GM13976 (cell line): ENCODE measurements around the gene MADCAM1.

Experiments used
- DNase-seq: peaks from one replicate; pipeline ENCODE4 v3.0.0; 2012; ENCODE audit warnings: low spot score
- in situ Hi-C: fragments of 300-500 bp; cut with MboI; formaldehyde crosslinking; loops from one replicate; pipeline ENCODE4 v1.12.0; 2022; ENCODE audit warnings: low sequenced_read_pairs, mixed read lengths, inconsistent platforms; ENCODE audit not compliant: unreplicated experiment
- TF ChIP-seq, protein P1 (sequence below): IDR thresholded peaks from 2 replicates; pipeline ENCODE4 v1.5.1; 2012; ENCODE audit warnings: borderline replicate concordance, mild to moderate bottlenecking; ENCODE audit not compliant: insufficient read depth; ENCODE audit errors: extremely low read depth, missing control alignments, control extremely low read depth

Gene MADCAM1

DNA sequence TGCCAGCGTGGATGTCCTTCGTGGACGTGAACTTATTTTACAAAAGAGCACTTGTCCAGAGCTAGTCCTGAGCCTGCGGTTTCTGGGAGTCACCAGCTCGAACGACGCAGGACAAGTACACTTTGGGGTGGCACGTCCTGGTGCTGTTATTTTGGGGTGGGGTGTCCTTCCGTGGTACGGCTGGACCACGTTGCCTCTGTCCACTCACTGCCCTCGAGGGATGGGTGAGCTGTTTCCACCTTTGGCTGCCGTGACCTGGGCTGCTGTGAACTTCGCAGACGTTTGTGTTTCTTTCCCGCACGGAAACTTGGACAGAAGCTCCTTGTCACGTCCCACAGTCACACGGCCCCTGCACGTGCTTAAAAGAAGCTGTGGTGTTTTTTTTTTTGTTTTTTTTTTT is 58.5 kb downstream of the MADCAM1 start:
- in situ Hi-C loops: no loop called here
- TF ChIP-seq, protein P1, sequence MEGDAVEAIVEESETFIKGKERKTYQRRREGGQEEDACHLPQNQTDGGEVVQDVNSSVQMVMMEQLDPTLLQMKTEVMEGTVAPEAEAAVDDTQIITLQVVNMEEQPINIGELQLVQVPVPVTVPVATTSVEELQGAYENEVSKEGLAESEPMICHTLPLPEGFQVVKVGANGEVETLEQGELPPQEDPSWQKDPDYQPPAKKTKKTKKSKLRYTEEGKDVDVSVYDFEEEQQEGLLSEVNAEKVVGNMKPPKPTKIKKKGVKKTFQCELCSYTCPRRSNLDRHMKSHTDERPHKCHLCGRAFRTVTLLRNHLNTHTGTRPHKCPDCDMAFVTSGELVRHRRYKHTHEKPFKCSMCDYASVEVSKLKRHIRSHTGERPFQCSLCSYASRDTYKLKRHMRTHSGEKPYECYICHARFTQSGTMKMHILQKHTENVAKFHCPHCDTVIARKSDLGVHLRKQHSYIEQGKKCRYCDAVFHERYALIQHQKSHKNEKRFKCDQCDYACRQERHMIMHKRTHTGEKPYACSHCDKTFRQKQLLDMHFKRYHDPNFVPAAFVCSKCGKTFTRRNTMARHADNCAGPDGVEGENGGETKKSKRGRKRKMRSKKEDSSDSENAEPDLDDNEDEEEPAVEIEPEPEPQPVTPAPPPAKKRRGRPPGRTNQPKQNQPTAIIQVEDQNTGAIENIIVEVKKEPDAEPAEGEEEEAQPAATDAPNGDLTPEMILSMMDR: no peak
- DNase-seq: no peak
